ENCODE data around the gene DDX5. TPM values are rescaled to one million over a fixed set of nuclear protein-coding genes. Genes with fewer than 3 reads are reported as not detected.
"Not testable (repeated sequence)": the region's sequence is repeated elsewhere in the genome, so short reads cannot be mapped to it uniquely, and the experiment has no call there.

DDX5 gene
- total RNA-seq, 1 donor from 2014 or later, result 259 TPM

DNA sequence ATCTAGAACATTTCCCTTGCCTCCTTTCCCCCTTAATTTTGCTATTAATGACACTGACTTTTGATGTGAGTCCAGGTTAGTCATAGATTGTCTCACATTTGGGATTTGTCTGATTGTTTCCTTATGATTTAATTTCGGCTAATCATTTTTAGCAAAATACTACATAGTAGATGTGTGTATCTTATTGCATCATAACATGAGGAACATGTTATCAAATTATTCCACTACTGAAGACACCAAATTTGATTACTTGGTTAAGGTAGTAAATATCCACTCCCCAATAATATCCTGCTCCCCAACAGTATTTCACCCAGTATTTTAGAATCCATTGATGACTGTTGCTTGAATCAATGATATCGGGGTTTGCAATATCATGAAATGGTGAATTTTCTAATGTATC, 12.0 kb downstream of the DDX5 start:
- DNase-seq (ENCODE audit: low read depth in 2 of 2), result no peak

DNA sequence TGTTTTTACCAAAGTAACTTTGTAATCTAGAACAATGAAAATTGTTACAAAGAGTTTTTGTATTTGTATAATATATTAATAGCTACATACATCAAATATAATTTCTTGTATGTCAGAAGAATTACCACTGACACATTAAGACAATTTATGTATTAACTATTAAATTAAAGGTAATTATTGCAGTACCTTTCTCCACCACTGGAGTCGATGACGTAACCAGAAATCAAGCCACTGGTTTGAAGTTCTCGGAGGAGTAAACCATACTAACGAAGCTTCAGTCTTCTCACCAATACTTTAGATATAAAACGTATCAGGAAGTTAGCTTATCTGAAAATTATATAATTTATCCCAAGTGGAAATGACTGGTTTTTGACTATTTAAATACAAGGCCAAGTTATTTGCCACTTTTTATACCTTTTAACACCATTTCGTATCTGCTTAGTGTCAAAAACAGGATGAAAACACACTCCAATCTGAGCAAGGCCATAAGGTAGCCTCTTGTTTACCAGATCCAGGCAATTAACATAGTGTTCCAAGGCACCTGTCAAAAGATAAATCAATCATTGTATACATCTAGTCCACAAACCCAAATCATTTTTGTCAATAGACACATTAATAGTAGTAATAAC, 13.5 kb downstream of the DDX5 start:
- peak in 1 of 2 donors; percentile 44 for DNase-seq (ENCODE audit: low read depth in 2 of 2)

DNA sequence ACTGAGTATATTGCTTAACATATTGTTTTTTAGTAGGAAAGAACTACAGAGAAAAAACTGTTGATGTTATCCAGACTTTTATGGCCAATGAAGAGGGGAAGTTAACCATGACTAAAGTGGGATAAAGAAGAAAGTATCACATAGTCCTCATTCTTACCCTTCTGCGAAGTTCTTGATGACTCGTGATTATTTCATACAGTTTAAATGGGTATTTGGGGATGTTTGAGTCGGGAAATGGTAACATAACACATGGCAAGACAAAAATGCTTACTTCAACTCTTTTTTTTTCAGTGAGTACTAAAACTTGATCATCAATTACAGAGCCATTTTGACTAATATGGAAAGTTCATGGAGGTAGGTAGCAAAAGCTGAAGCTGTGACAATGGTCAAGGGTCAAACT, 14.1 kb downstream of the DDX5 start:
- DNase-seq (ENCODE audit: low read depth in 2 of 2), result no peak

DNA sequence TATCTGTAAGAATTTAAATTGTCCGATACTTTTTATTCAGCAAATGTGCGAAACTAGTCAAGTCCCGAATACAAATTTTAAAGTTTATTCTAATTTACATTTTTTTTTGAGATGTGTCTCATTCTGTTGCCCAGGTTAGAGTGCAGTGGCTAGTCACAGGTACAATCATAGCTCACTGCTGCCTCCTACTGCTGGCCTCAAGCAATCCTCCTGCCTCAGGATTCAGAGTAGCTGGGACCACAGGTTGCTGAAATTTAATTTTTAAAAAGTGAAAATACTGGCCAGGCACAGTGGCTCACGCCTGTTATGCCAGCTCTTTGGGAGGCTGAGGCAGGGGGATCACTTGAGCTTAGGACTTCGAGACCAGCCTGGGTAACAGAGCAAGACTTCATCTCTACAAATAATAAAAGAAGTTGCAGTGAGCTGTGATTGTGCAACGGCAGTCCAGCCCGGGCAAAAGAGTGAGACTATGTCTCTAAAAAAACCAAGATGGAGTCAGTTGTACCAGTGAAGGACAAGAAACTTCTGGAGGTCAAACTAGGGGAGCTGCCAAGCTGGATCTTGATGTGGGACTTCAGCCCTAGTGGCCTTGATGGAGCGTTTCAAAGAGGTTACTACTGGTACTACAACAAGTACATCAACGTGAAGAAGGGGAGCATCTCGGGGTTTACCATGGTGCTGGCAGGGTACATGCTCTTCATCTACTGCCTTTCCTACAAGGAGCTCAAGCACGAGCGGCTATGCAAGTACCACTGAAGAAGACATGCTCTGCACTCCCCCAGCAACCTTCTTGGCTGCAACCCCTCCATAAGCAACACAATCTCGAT, 14.8 kb downstream of the DDX5 start:
- DNase-seq (ENCODE audit: low read depth in 2 of 2), result peak; percentile 50 to 72

DNA sequence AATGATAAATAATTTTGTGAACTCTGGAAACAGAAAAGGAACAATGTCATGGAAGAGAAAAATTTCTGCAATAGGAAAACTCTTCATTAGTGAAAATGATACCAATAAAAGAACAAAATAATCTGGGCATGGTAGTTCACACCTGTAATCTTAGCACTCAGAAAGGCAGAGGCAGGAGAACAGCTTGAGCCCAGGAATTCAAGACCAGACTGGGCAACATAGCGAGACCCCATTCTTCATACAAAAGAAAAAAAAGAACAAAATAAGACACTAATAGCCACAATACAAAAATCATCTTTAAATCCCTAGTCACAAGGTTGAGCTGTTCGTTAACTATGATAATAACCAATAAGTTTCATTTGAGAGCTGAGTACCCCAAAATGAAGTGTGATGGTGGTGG, 17.8 kb downstream of the DDX5 start:
- no peak for DNase-seq (ENCODE audit: low read depth in 2 of 2)

DNA sequence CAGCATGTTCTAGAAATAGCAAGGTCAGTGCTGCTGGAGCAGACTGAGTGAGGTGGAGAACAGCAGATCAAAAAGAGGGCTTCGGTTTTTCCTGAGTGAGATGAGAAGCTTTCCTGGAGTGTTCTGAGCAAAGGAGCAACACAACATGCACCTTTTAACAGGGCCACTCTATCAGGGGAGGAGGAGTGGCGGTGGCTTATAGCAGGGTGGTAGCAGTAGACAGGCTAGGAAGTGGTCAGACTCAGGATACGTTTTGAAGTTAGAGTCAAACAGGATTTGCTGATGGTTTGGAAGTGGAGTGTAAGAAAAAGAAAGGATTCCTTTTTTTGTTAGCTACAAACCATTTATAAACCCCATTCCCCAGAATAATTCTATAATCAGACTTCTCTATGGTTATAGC, 21.7 kb downstream of the DDX5 start:
- no peak for DNase-seq (ENCODE audit: low read depth in 2 of 2)

DNA sequence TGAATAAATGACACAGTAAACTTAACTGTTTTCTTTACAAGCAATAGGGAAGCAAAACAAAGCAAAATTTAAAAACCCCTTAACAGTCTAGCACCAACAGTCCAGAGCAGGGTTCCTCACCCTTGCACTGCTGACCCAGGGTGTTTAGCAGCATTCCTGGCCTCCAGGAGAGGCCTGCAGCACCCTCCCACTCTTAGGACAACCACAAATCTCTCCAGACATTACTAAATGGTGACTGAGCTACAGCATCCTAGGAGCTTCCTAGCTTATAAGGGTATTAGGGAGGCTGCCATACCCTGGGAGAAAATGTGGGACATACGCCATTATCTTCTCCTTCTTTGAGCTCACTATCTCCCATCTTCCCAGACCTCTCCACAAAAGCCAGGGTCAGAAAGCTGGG, 25.1 kb downstream of the DDX5 start:
- DNase-seq (ENCODE audit: low read depth in 2 of 2), result no peak

DNA sequence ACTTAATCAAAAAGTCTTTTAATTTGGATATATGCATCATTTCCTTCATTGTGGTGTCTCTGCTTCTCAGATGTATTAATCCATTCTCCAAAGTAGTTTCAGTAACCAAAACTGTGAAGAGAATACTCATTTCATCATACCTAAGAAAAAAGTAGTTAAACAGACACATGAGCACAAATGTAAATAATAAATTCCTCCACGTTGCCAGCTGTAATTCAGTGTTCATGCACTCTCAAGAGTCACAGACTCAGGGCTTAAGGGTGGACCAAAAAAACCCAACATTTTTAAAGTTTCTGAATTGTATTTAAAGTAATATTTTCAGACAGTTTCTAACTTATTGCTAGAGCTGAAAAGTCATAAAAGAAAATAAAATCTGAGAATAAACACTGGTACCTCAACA, 28.2 kb downstream of the DDX5 start:
- no peak for DNase-seq (ENCODE audit: low read depth in 2 of 2)

DNA sequence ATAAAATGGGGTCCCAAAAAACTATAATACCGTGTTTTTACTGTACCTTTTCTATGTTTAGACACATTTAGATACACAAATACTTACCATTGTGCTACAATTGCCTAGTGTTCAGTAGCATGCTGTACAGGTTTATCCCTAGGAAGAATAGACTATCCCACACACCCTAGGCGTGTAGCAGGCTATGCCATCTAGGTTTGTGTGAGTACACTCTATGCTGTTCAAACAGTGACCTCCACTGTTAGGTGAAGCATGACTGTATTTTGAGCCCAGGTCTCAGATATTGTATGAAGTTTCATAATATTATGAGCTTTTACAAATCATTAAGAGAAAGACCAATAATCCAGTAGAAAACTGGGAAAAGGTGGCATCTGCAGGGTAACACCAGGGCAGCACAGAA, 33.5 kb downstream of the DDX5 start:
- DNase-seq (ENCODE audit: low read depth in 2 of 2), result no peak

DNA sequence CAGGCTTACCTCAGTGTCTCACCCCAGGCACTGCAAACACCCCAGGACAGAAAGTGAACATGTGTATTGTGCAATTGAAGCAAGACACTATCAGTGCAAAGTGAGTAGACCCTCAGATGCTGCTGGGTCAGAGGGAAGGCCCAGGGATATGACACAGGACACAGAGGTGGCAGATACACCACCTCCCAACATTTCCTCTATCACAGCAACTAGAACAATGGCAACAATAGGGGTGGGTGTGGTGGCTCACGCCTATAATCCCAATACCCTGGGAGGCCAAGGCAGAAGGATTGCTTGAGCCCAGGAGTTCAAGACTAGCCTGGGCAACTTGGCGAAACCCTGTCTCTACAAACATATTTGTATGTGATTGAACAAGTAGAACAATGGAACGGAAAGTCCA, 34.6 kb downstream of the DDX5 start:
- no peak for DNase-seq (ENCODE audit: low read depth in 2 of 2)

DNA sequence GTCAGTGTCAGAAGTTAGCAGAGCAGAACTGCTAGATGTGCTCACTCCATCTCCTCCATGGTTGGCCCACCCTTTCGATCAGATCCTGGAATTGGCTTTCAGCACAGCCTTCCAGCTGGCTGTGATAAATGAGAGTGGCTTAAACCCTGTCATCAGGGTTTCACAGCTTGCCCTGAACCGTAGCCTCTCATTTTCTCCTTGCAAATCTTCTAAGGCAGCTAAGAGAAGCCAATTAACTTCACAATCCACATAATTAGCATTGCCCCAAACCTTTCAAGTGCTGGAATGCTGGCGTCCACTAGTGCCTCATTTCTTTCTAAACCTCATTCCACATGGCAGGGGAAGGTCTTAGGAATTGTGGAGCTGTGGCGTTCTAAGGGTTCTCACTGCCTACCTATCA, 35.5 kb downstream of the DDX5 start:
- DNase-seq (ENCODE audit: low read depth in 2 of 2), result no peak

DNA sequence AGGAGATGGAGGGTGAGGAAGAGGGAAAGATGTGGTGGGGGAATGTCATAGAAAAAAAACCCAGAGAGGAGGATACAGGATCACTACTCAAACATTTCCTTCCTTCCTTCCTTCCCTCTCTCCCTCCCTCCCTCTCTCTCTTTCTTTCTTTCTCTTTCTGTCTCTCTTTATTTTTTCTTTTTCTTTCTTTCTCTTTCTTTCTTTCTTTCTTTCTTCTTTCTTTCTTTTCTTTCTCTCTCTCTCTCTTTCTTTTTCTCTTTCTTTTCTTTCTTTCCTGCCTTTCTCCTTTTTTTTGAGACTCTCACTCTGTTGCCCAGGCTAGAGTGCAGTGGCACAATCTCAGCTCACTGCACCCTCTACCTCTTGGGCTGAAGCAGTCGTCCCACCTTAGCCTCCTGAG, 39.3 kb downstream of the DDX5 start:
- DNase-seq (ENCODE audit: low read depth in 2 of 2), result not testable (repeated sequence)

DNA sequence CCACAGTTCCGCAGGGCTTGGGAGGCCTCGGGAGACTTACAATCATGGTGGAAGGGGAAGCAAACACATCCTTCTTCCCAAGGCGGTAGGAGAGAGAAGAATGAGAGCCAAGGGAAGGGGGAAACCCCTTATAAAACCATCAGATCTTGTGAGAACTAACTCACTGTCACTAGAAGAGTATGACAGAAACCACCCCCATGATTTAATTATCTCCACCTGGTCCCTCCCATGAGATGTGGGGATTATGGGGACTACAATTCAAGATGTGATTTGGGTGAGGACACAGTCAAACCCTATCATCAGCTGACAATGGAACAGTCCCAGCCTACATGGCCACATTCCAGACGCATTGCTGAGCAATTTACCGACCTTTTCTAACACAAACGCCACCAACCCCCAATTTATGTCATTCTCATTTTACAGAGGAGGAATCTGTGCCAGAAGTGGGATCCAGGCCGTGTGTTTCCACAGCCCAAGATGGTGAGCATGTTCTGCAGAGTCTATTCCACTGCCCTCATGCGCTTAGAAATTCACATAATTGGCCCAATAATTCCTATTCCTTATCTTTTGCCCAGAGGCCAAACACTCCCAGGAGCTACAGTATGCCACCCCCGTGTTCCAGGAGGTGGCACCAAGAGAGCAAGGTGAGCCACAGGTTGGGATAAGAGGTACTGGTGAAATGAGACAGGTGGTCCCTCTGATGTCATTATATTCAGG, 39.9 kb downstream of the DDX5 start:
- no peak for DNase-seq (ENCODE audit: low read depth in 2 of 2)

DNA sequence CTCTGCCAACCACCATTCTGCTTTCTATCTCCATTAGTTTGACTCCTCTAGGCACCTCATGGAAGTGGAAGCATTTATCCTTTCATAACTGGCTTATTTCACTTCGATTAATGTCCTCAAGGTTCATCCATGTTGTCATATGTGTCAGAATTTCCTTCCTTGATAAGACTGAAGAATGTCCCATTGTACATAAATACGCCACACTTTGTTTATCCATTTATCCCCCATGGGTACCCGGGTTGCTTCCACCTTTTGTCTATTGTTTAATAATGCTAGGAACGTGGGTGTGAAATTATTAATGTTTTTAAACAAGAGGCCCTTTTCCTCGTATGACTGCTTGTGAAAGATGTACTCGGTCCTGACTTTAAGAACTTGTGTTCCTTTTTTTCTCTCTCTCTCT, 44.3 kb downstream of the DDX5 start:
- peak in 1 of 2 donors; percentile 73 for DNase-seq (ENCODE audit: low read depth in 2 of 2)

DNA sequence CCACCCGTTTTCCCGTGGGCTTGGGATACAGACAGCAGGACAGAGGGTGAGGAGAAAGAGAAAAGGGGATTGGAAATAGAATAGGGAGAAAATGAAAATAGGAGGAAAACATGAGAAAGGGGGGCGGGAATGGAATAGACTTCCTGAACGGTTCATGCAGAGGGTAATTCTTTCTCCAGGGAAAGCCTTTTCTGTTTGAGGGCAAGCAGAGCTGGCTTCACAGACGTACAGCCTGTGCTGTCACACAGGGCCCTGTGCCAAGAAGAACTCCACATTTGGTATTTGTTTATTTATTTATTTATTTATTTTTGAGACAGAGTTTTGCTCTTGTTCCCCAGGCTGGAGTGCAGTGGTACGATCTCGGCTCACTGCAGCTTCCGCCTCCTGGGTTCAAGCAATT, 45.1 kb downstream of the DDX5 start:
- DNase-seq (ENCODE audit: low read depth in 2 of 2), result peak in 1 of 2 donors; percentile 73

DNA sequence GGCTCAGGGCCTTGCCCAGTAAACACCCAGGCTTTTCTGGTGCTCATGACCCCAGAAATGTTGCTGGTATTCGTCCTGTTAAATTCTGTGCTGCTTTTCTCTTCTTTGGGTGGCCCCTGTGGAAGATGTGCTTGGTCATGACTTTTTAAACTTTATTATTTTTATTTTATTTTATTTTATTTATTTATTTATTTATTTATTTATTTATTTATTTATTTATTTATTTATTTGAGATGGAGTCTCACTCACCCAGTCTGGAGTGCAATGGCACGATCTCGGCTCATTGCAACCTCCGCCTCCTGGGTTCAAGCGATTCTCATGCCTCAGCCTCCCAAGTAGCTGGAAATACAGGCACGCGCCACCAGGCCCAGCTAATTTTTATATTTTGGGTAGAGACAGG, 46.3 kb downstream of the DDX5 start:
- DNase-seq (ENCODE audit: low read depth in 2 of 2), result not testable (repeated sequence)

DNA sequence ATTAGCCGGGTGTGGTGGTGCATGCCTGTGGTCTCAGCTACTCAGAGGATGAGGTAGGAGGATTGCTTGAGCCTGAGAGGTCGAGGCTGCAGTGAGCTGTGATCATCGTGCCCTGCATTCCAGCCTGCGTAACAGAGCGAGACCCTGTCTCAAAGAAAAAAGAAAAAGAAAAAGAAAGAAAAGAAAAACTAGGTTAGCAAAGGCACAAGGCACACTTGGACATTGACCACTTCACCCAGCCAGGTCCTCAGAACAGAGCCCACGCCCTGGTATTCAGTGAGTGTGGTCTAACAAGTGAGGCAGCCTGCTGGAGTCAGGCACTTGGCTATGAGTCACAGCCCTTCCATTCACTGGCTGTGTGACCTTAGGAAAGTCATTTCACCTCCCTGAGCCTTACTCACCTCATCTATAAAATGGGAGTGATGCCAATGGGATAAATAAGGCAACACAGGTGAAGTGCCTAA, 46.8 kb downstream of the DDX5 start:
- DNase-seq (ENCODE audit: low read depth in 2 of 2), result peak in 1 of 2 donors; percentile 61

DNA sequence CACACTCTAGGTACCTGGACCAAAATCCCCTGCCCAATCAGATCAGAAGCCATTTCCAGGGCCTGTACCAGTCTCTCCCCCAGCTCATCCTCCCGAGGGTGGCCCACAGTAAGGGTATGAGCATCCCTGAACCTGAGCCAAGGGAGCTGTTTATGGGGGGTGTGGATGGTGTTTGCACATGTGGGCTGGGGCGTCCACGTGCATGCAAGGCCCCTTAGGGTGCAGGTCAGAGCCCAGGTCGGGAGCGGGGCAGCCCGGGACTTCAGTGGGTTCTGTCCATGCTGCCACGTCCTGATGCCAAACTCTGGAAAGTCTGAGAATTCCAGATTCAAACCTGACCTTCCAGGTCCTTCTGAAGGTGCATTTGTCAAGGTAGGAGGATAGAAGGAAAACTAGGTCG, 47.3 kb downstream of the DDX5 start:
- DNase-seq (ENCODE audit: low read depth in 2 of 2), result no peak

DNA sequence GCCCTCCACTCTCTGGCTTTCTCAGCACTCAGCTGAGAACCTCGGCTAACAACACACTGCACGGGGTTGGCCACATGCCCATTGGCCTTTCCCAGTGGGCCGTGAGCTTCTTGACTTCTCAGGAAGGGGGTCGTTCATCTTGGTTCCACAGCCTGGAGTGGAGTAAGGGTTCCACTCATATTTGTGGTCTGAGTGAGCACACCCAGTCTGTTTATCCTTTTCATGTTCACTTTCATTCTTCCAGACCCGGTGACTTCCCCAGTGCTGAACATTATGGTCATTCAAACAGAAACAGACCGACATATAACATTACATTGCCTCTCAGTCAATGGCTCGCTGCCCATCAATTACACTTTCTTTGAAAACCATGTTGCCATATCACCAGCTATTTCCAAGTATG, 48.9 kb downstream of the DDX5 start:
- DNase-seq (ENCODE audit: low read depth in 2 of 2), result no peak

DNA sequence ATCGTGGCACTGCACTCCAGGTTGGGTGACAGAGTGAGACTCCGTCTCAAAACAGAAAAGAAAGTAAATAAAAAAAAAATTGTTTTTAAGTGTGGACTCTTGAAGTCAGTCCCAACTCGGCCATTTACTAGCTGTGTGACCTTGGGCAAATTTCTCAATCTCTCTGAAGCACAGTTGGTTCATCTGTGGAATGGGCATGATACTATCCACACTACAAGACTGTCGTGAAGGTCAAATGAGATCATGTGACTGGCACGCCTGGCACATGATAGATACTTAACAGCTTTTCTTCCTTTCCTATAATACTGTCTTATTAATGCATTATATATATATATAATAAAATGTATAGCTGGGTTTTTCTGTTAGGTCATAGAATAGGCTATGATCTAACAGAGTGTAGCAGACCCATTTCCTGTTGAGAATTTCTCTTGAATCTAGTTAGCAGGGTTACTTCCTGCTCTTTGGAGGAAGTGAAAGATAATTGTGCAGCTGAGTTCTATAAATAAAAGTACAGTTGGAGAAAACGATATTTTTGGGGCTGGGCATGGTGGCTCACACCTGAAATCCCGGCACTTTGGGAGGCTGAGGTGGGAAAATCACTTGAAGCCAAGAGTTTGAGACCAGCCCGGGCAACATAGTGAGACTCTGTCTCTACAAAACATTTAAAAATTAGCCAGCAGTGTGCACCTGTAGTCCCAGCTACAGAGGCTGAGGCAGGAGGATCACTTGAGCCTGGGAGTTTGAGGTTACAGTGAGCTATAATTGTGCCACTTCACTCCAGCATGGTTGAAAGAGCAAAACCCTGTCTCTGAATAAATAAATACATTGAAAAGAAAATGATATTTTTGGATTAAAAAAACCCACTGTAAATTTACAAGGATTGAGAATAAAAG, 49.9 kb downstream of the DDX5 start:
- DNase-seq (ENCODE audit: low read depth in 2 of 2), result no peak

DNA sequence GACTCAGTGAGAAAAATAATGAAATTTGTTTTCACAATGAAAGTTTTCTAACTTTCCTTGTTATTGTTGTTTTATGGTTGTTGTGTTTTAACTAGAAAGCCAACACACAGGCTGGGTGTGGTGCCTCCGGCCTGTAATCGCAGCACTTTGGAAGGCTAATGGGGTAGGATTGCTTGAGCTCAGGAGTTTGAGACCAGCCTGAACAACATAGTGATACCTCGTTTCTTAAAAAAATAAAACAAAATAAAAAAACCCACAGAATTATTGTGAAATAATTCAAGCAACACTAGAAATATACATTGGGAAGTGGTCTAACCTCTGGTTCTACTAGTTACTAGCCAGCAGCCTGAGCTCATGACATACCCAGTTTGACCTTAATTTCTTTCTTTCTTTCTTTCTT, 56.5 kb downstream of the DDX5 start:
- no peak for DNase-seq (ENCODE audit: low read depth in 2 of 2)
